UCSD-AML1 (cell line): Measurements from ENCODE around the gene DET1.
"Not testable (repeated sequence)": the region's sequence is repeated elsewhere in the genome, so short reads cannot be mapped to it uniquely, and the experiment has no call there.

ENCODE experiments used
- DNase-seq: peaks from one replicate; lab custom pipeline; 2025; ENCODE audit not compliant: unreplicated experiment; lab: John Stamatoyannopoulos, UW

Gene DET1

GRCh38 chr15:88498996-88499395 lies 47.5 kb downstream of the DET1 start:
- DNase-seq, result no peak

- DNase-seq, result no peak
Observed at GRCh38 chr15:88497109-88497765, 49.2 kb downstream of the DET1 start.

GRCh38 chr15:88493844-88494243 lies 52.6 kb downstream of the DET1 start:
- DNase-seq, result no peak

GRCh38 chr15:88491158-88491557 lies 55.3 kb downstream of the DET1 start:
- DNase-seq, result no peak

- DNase-seq, result no peak
Observed at GRCh38 chr15:88490036-88490435, 56.4 kb downstream of the DET1 start.

- no peak for DNase-seq
Observed at GRCh38 chr15:88489321-88489720, 57.2 kb downstream of the DET1 start.

GRCh38 chr15:88487796-88488523 lies 58.5 kb downstream of the DET1 start:
- no peak for DNase-seq

- no peak for DNase-seq
Observed at GRCh38 chr15:88487178-88487795, 59.2 kb downstream of the DET1 start.

GRCh38 chr15:88484682-88485331 lies 61.7 kb downstream of the DET1 start:
- no peak for DNase-seq

GRCh38 chr15:88482263-88482662 lies 64.2 kb downstream of the DET1 start:
- no peak for DNase-seq

GRCh38 chr15:88480981-88481380 lies 65.5 kb downstream of the DET1 start:
- DNase-seq, result no peak

GRCh38 chr15:88479169-88479568 lies 67.3 kb downstream of the DET1 start:
- no peak for DNase-seq

GRCh38 chr15:88477904-88478303 lies 68.6 kb downstream of the DET1 start:
- no peak for DNase-seq

- DNase-seq, result no peak
Observed at GRCh38 chr15:88477126-88477525, 69.4 kb downstream of the DET1 start.

- DNase-seq, result no peak
Observed at GRCh38 chr15:88476635-88477060, 69.8 kb downstream of the DET1 start.

- not testable (repeated sequence) for DNase-seq
Observed at GRCh38 chr15:88473661-88474293, 72.7 kb downstream of the DET1 start.

GRCh38 chr15:88472225-88472624 lies 74.3 kb downstream of the DET1 start:
- no peak for DNase-seq

- no peak for DNase-seq
Observed at GRCh38 chr15:88470625-88471372, 75.7 kb downstream of the DET1 start.

GRCh38 chr15:88469321-88469720 lies 77.2 kb downstream of the DET1 start:
- no peak for DNase-seq

- DNase-seq, result not testable (repeated sequence)
Observed at GRCh38 chr15:88468721-88469120, 77.8 kb downstream of the DET1 start.
